ENCODE data around the gene GJB2.
A peak's percentile ranks its signal among the peaks of the same experiment; 100 is the strongest.

The GJB2 gene

GRCh38 chr13:20170921-20171320 lies 21.8 kb downstream of the GJB2 start:
- no peak for TF ChIP-seq CTCF (conservative IDR thresholded peaks at IDR 0.05; ENCODE audit: control insufficient read depth, insufficient read depth, low read depth, low read length)
- DNase-seq (ENCODE audit: low read depth), result no peak
- no peak overlapping the region for H3K4me3 ChIP-seq (ENCODE audit: control insufficient read depth, low read depth, low read length)

DNA sequence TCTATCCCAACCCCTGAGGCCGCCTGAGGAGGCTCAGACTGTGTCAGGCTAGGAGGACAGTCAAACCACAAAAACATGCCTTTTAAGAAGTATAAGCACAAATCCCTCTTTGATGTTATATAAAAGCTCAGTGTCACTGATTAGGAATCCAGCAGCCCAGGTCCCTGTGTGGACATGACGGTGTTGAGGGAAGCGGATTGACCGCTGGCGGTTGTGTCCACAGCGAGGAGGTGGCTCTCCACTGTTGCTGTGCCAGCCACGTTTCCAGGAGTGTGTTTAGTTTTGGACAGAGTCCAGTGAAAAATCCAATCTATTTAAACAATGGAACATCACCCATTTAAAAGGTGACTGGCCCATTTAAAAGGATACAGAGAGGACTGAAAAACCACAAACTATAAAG lies 24.3 kb downstream of the GJB2 start:
- no peak for TF ChIP-seq CTCF (conservative IDR thresholded peaks at IDR 0.05; ENCODE audit: control insufficient read depth, insufficient read depth, low read depth, low read length)
- no peak for DNase-seq (ENCODE audit: low read depth)
- H3K4me3 ChIP-seq (ENCODE audit: control insufficient read depth, low read depth, low read length), result no peak overlapping the region

DNA sequence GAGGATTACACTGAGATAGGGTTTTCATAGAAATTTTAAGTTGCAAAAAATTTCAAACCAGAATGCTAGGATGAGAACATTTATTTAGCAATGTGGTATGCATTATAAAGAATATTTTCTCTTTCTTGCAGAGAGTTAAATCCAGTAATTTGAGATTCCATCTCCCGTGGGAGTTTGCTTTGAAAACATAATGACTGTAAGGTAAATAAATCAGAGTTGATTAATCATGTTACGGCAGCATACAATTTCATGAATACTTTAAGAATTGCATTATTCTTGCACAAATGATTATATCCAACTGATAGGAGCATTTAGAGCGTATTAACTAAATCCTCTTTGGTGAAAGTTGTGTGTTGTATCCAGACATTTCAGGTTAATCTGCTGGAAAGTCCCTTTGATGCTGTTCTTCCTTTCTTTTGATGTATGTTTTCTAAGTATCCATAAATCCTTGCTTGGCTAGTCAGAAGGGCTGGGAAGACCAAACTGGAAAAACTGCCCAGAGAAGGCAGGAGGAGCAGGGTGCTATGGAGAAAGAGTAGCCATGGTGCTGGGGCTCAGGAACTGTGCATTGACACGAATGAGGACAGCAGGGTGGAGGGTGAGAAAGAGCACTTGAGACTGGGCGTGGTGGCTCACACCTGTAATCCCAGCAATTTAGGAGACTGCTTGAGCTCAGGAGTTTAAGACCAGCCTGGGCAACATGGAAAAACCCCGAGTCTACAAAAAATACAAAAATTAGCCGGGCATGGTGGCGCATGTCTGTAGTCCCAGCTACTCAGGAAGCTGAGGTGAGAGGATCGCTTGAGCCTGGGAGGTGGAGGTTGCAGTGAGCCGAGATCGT lies 27.1 kb downstream of the GJB2 start:
- H3K4me3 ChIP-seq (ENCODE audit: control insufficient read depth, low read depth, low read length), result no peak overlapping the region
- no peak for TF ChIP-seq CTCF (conservative IDR thresholded peaks at IDR 0.05; ENCODE audit: control insufficient read depth, insufficient read depth, low read depth, low read length)
- peak; percentile 46 for DNase-seq (ENCODE audit: low read depth)

DNA sequence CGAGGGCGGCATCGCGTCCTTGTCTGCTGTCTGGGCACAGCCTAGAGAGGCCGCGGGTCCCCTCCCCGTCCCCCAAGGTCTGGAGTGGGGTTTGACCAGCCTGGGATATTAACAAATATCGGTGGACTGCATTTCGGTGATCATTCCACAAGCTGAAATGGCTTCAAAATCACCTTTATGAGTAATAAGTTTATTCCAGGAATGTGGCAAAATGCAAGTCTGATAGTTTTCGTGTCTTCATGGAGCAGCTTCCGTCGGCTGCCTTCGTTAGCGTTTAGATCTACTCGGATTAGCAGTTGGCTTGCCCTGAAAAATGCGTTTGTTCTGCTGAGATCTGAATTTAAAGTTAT lies 30.8 kb downstream of the GJB2 start:
- DNase-seq (ENCODE audit: low read depth), result no peak
- H3K4me3 ChIP-seq (ENCODE audit: control insufficient read depth, low read depth, low read length), result no peak overlapping the region
- TF ChIP-seq CTCF (conservative IDR thresholded peaks at IDR 0.05; ENCODE audit: control insufficient read depth, insufficient read depth, low read depth, low read length), result no peak

DNA sequence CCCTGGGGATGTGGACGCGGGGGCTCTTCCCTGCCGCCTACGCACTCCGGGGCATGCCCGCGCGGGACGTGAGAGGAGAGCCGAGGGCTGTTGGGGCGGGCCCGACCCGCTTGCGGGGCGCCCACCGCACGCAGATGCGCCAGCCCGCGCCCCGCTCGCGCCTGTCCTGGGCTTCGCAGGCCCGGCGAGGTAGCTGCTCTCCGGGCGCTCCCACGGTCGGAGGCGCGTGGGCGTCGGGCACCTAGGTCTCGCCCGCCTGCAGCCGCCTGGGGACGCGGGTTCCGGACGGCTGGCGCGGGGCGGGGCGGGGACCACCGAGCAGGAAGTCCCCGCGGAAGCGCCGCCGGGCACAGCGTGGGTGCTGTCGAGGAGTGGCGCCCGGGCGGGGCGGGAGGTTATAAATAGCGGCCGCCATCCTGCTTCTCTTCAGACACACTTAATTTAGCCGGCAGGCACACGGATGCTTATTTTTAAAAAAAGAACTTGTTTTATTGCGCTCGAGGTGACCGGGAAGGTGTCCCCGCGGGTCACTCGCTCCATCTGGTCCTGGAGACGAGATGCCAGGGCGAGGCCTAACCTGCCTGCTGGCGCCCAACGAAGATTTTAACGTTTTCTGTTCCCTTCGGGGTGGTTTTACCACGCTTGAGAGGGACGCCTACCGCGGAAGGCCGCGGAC lies 31.3 kb downstream of the GJB2 start:
- H3K4me3 ChIP-seq (ENCODE audit: control insufficient read depth, low read depth, low read length), result peak overlapping the region; percentile 53
- DNase-seq (ENCODE audit: low read depth), result no peak
- no peak for TF ChIP-seq CTCF (conservative IDR thresholded peaks at IDR 0.05; ENCODE audit: control insufficient read depth, insufficient read depth, low read depth, low read length)

- DNase-seq (ENCODE audit: low read depth), result peak; percentile 23
- H3K4me3 ChIP-seq (ENCODE audit: control insufficient read depth, low read depth, low read length), result peak within 1 kb of the TSS; percentile 53
- TF ChIP-seq CTCF (conservative IDR thresholded peaks at IDR 0.05; ENCODE audit: control insufficient read depth, insufficient read depth, low read depth, low read length), result no peak
Observed at GRCh38 chr13:20160306-20161274, 32.1 kb downstream of the GJB2 start, which contains the start of gene GJA3. GJA3 (minus strand) TSS chr13:20161052; CDS start chr13:20143288, 17,764 bp downstream.
